Type B pancreatic cell (in vitro differentiated cells): ENCODE measurements around the gene LEP. TPM values are rescaled to one million over a fixed set of nuclear protein-coding genes. Genes with fewer than 3 reads are reported as not detected.
"Not testable (repeated sequence)": the region's sequence is repeated elsewhere in the genome, so short reads cannot be mapped to it uniquely, and the experiment has no call there.

Experiments
- DNase-seq: peaks from one replicate; pipeline ENCODE4 v3.0.0; 2021; ENCODE audit warnings: mixed read lengths; ENCODE audit not compliant: unreplicated experiment; ENCODE audit errors: extremely low spot score
- H3K27ac Mint-ChIP-seq: 2 replicates; pipeline ENCODE4 v1.8.0; 2021; ENCODE audit warnings: mild to moderate bottlenecking, mixed read lengths
- H3K27me3 Mint-ChIP-seq: 2 replicates; pipeline ENCODE4 v1.8.0; 2021; ENCODE audit warnings: mixed read lengths
- H3K36me3 Mint-ChIP-seq: 2 replicates; pipeline ENCODE4 v1.8.0; 2021; ENCODE audit warnings: mixed read lengths
- H3K4me1 Mint-ChIP-seq: one replicate; pipeline ENCODE4 v1.8.0; 2021; ENCODE audit warnings: mixed read lengths; ENCODE audit not compliant: unreplicated experiment
- H3K4me3 Mint-ChIP-seq: 2 replicates; pipeline ENCODE4 v1.8.0; 2021; ENCODE audit warnings: mild to moderate bottlenecking, mixed read lengths
- H3K9me3 Mint-ChIP-seq: 2 replicates; pipeline ENCODE4 v1.8.0; 2021; ENCODE audit warnings: mixed read lengths
- CTCF ChIP-seq: fragments of 200-600 bp; sonication (generic); conservative IDR thresholded peaks from 2 replicates; pipeline ENCODE4 v1.5.0; 2021; ENCODE audit warnings: antibody characterized with exemption, mild to moderate bottlenecking
- total RNA-seq: library from RNA; stranded (reverse); gene quantifications from 2 replicates; pipeline ENCODE4 v1.2.1, GENCODE V29; 2021; ENCODE audit warnings: low replicate concordance

The LEP gene
- total RNA-seq, 1 donor from 2014 or later, result not detected

- no peak for DNase-seq
- Mint-ChIP-seq H3K27me3 (no peaks in the 10 kb centered on the region), H3K9me3 (peaks cover 10% of the 10 kb centered on the region)
Observed at GRCh38 chr7:128287556-128287955, 46.5 kb downstream of the LEP start.

GRCh38 chr7:128298004-128298403 lies 56.9 kb downstream of the LEP start:
- H3K9me3 Mint-ChIP-seq, H3K4me3 Mint-ChIP-seq, H3K27ac Mint-ChIP-seq, DNase-seq, H3K36me3 Mint-ChIP-seq, H3K27me3 Mint-ChIP-seq, H3K4me1 Mint-ChIP-seq: not testable (repeated sequence)

More at GRCh38 chr7:128287556-128287955, 46.5 kb downstream of the LEP start:
- H3K4me1 Mint-ChIP-seq, result peaks cover 4% of the 10 kb centered on the region
- H3K36me3 Mint-ChIP-seq, result peaks cover 26% of the 10 kb centered on the region
- H3K4me3 Mint-ChIP-seq, result no peak overlapping the region
- TF ChIP-seq CTCF, result no peak
- no peak overlapping the region for H3K27ac Mint-ChIP-seq

GRCh38 chr7:128299109-128299607 lies 58.1 kb downstream of the LEP start:
- no peak for TF ChIP-seq CTCF
- Mint-ChIP-seq H3K27me3 (no peaks in the 10 kb centered on the region), H3K36me3 (peaks cover 4% of the 10 kb centered on the region), H3K4me3 (no peak overlapping the region), H3K9me3 (no peaks in the 10 kb centered on the region), H3K27ac (peak overlapping the region; percentile 17), H3K4me1 (peaks cover 6% of the 10 kb centered on the region)
- DNase-seq, result no peak

GRCh38 chr7:128302139-128302538 lies 61.1 kb downstream of the LEP start:
- Mint-ChIP-seq H3K9me3 (no peaks in the 10 kb centered on the region), H3K27me3 (no peaks in the 10 kb centered on the region)

GRCh38 chr7:128303133-128303532 lies 62.1 kb downstream of the LEP start:
- Mint-ChIP-seq H3K36me3 (peaks cover 27% of the 10 kb centered on the region), H3K4me1 (peaks cover 6% of the 10 kb centered on the region), H3K27me3 (no peaks in the 10 kb centered on the region), H3K9me3 (no peaks in the 10 kb centered on the region), H3K27ac (no peak overlapping the region), H3K4me3 (no peak overlapping the region)
- no peak for DNase-seq
- no peak for TF ChIP-seq CTCF

More at GRCh38 chr7:128302139-128302538, 61.1 kb downstream of the LEP start:
- DNase-seq, result no peak
- Mint-ChIP-seq H3K4me1 (peaks cover 6% of the 10 kb centered on the region), H3K27ac (no peak overlapping the region), H3K36me3 (peaks cover 19% of the 10 kb centered on the region), H3K4me3 (no peak overlapping the region)
- TF ChIP-seq CTCF, result no peak

- H3K27ac Mint-ChIP-seq, result no peak overlapping the region
- H3K4me1 Mint-ChIP-seq, result peaks cover 6% of the 10 kb centered on the region
- TF ChIP-seq CTCF, result no peak
- H3K4me3 Mint-ChIP-seq, result no peak overlapping the region
- DNase-seq, result no peak
- no peaks in the 10 kb centered on the region for H3K27me3 Mint-ChIP-seq
- H3K9me3 Mint-ChIP-seq, result no peaks in the 10 kb centered on the region
- H3K36me3 Mint-ChIP-seq, result peaks cover 30% of the 10 kb centered on the region
Observed at GRCh38 chr7:128303643-128304042, 62.6 kb downstream of the LEP start.
